PC-9 (cell line): ENCODE data around the gene HIVEP2. TPM values are rescaled to one million over a fixed set of nuclear protein-coding genes. Genes with fewer than 3 reads are reported as not detected.

Experiments
- BruUV-seq: library from RNA; stranded (reverse); fragments of 400-500 nt; replicated peaks from 2 replicates; lab custom pipeline; 2021; lab: Mats Ljungman, UMichigan
- CTCF ChIA-PET: fragments of 300-600 bp; sonication (Branson Sonifier 250); formaldehyde crosslinking; loops from one replicate; lab custom pipeline; 2022; ENCODE audit warnings: antibody characterized with exemption; lab: Charles Lee
- POLR2A ChIA-PET: fragments of 300-600 bp; sonication (Branson Sonifier 250); formaldehyde crosslinking; loops from one replicate; lab custom pipeline; 2022; ENCODE audit warnings: antibody characterized with exemption; ENCODE audit not compliant: unreplicated experiment; lab: Charles Lee
- DNase-seq, 2 experiments: peaks; one replicate each; pipeline versions ENCODE4 v3.0.0 to v3.0.0-alpha.2; 2015 to 2022; ENCODE audit warnings: mixed read lengths in 1 of 2
- H2AFZ ChIP-seq: fragments of 200-600 bp; sonication (generic); 2 replicates; pipeline ENCODE4 v1.8.1; 2017; ENCODE audit warnings: antibody characterized with exemption
- H3F3A ChIP-seq: fragments of 200-600 bp; sonication (generic); 2 replicates; pipeline ENCODE4 v1.8.1; 2017; ENCODE audit warnings: antibody characterized with exemption, mild to moderate bottlenecking, low read depth; ENCODE audit not compliant: insufficient read depth
- H3K27ac ChIP-seq: fragments of 200-600 bp; sonication (generic); 2 replicates; pipeline ENCODE4 v1.6.1; 2016; ENCODE audit warnings: mixed run types
- H3K27me3 ChIP-seq: fragments of 200-600 bp; sonication (generic); 2 replicates; pipeline ENCODE4 v1.6.1; 2016; ENCODE audit warnings: low read depth, mixed run types; ENCODE audit not compliant: insufficient read depth
- H3K36me3 ChIP-seq: fragments of 200-600 bp; sonication (generic); 2 replicates; pipeline ENCODE4 v1.6.1; 2016; ENCODE audit warnings: low read depth, mixed run types
- H3K4me1 ChIP-seq: fragments of 200-600 bp; sonication (generic); replicated peaks from 2 replicates; pipeline ENCODE4 v1.6.1; 2016; ENCODE audit warnings: mixed run types; ENCODE audit not compliant: insufficient read depth
- H3K4me2 ChIP-seq: fragments of 200-600 bp; sonication (generic); 2 replicates; pipeline ENCODE4 v1.6.1; 2017; ENCODE audit warnings: mixed run types
- H3K4me3 ChIP-seq: fragments of 200-600 bp; sonication (generic); 2 replicates; pipeline ENCODE4 v1.6.1; 2016; ENCODE audit warnings: mixed run types
- H3K79me2 ChIP-seq: fragments of 200-600 bp; sonication (generic); 2 replicates; pipeline ENCODE4 v1.6.1; 2017; ENCODE audit warnings: low read depth, mixed run types
- H3K9me2 ChIP-seq: fragments of 200-600 bp; sonication (generic); 2 replicates; pipeline ENCODE4 v1.8.1; 2017; ENCODE audit warnings: mild to moderate bottlenecking; ENCODE audit not compliant: insufficient read depth
- H3K9me3 ChIP-seq: fragments of 200-600 bp; sonication (generic); 2 replicates; pipeline ENCODE4 v1.8.1; 2016; ENCODE audit warnings: low read depth; ENCODE audit not compliant: insufficient read depth
- H4K20me1 ChIP-seq: fragments of 200-600 bp; sonication (generic); 2 replicates; pipeline ENCODE4 v1.8.1; 2017; ENCODE audit not compliant: insufficient read depth
- CTCF ChIP-seq: fragments of 200-600 bp; sonication (generic); conservative IDR thresholded peaks from 2 replicates; pipeline ENCODE4 v1.6.1; 2017; ENCODE audit warnings: mixed run types, antibody characterized with exemption, mild to moderate bottlenecking, moderate library complexity
- EZH2 ChIP-seq: fragments of 200-600 bp; sonication (generic); IDR thresholded peaks from 2 replicates; pipeline ENCODE4 v1.8.0; 2017; ENCODE audit warnings: antibody characterized with exemption, low read depth
- intact Hi-C: fragments of 100-400 bp; cut with micrococcal nuclease; formaldehyde crosslinking; loops from one replicate; pipeline ENCODE4 v1.10.0; 2022; ENCODE audit not compliant: unreplicated experiment
- total RNA-seq: library from RNA; stranded (reverse); gene quantifications from 2 replicates; pipeline ENCODE4 v1.2.3, GENCODE V29; 2021

HIVEP2 gene
- total RNA-seq, 1 experiment from 2014 or later = 10.3 TPM

GRCh38 chr6:142833054-142833453 lies 111.9 kb downstream of the HIVEP2 start:
- H3F3A ChIP-seq = peaks cover 22% of the 10 kb centered on the region
- TF ChIP-seq CTCF = no peak
- TF ChIP-seq EZH2 = no peak
- no peaks in the 10 kb centered on the region for H3K27me3 ChIP-seq
- ChIA-PET POLR2A (no interaction called here), CTCF (no interaction called here)
- peaks cover 36% of the 10 kb centered on the region for H3K4me1 ChIP-seq
- peaks cover 5% of the 10 kb centered on the region; the same call in 1 of the 2 replicates for H3K9me3 ChIP-seq
- DNase-seq = peak in 1 of 2 experiments; percentile 82
- intact Hi-C loops = no loop called here
- H3K4me2 ChIP-seq = peak overlapping the region; percentile 47
- peak overlapping the region; percentile 64 for H3K27ac ChIP-seq
- no peaks in the 10 kb centered on the region for H4K20me1 ChIP-seq
- H3K9me2 ChIP-seq = no peaks in the 10 kb centered on the region
- peak overlapping the region; percentile 53; the same call in 1 of the 2 replicates for H2AFZ ChIP-seq
- no TSS peak for BruUV-seq
- no peak overlapping the region; the same call in 1 of the 2 replicates for H3K4me3 ChIP-seq
- peaks cover 26% of the 10 kb centered on the region; the same call in 1 of the 2 replicates for H3K79me2 ChIP-seq
- 0 out of 2 replicates have a peak, but pooled peaks cover 5% of the 10 kb centered on the region for H3K36me3 ChIP-seq

GRCh38 chr6:142830807-142831206 lies 114.2 kb downstream of the HIVEP2 start:
- Histone ChIP-seq H3K4me3 (no peak overlapping the region), H4K20me1 (no peaks in the 10 kb centered on the region), H2AFZ (no peak overlapping the region), H3K36me3 (0 out of 2 replicates have a peak, but pooled peaks cover 4% of the 10 kb centered on the region), H3K9me2 (no peaks in the 10 kb centered on the region), H3K27ac (no peak overlapping the region), H3K4me1 (peaks cover 21% of the 10 kb centered on the region), H3K27me3 (no peaks in the 10 kb centered on the region), H3K4me2 (no peak overlapping the region), H3K79me2 (peaks cover 4% of the 10 kb centered on the region; the same call in 1 of the 2 replicates), H3K9me3 (peaks cover 4% of the 10 kb centered on the region; the same call in 1 of the 2 replicates), H3F3A (peaks cover 14% of the 10 kb centered on the region)
- intact Hi-C loops = no loop called here
- ChIA-PET CTCF (no interaction called here), POLR2A (no interaction called here)
- no TSS peak for BruUV-seq
- DNase-seq = no peak
- TF ChIP-seq EZH2 (no peak), CTCF (no peak)

- H3K27me3 ChIP-seq = no peaks in the 10 kb centered on the region
- peaks cover 21% of the 10 kb centered on the region for H3K4me1 ChIP-seq
- no peaks in the 10 kb centered on the region for H3K9me2 ChIP-seq
- no peak for DNase-seq
- no peaks in the 10 kb centered on the region; the same call in 1 of the 2 replicates for H3K79me2 ChIP-seq
- H3K4me3 ChIP-seq = no peak overlapping the region
- peaks cover 14% of the 10 kb centered on the region for H3F3A ChIP-seq
- intact Hi-C loops = no loop called here
- H3K27ac ChIP-seq = no peak overlapping the region
- no peak for TF ChIP-seq CTCF
- TF ChIP-seq EZH2 = no peak
- H3K36me3 ChIP-seq = no peaks in the 10 kb centered on the region
- H4K20me1 ChIP-seq = no peaks in the 10 kb centered on the region
- no peak overlapping the region for H3K4me2 ChIP-seq
- H3K9me3 ChIP-seq = no peaks in the 10 kb centered on the region; the same call in 1 of the 2 replicates
- CTCF ChIA-PET = no interaction called here
- POLR2A ChIA-PET = no interaction called here
- no peak overlapping the region for H2AFZ ChIP-seq
- BruUV-seq = no TSS peak
Observed at GRCh38 chr6:142830116-142830710, 114.8 kb downstream of the HIVEP2 start.
